Measurements from ENCODE around the gene WDR59.

GRCh38 chr16:74887084-74887483, 97.8 kb downstream of the WDR59 start:
- TF ChIP-seq, protein P1, sequence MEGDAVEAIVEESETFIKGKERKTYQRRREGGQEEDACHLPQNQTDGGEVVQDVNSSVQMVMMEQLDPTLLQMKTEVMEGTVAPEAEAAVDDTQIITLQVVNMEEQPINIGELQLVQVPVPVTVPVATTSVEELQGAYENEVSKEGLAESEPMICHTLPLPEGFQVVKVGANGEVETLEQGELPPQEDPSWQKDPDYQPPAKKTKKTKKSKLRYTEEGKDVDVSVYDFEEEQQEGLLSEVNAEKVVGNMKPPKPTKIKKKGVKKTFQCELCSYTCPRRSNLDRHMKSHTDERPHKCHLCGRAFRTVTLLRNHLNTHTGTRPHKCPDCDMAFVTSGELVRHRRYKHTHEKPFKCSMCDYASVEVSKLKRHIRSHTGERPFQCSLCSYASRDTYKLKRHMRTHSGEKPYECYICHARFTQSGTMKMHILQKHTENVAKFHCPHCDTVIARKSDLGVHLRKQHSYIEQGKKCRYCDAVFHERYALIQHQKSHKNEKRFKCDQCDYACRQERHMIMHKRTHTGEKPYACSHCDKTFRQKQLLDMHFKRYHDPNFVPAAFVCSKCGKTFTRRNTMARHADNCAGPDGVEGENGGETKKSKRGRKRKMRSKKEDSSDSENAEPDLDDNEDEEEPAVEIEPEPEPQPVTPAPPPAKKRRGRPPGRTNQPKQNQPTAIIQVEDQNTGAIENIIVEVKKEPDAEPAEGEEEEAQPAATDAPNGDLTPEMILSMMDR (IDR thresholded peaks at IDR 0.05; ENCODE audit: low read length) = no peak
- no peak for TF ChIP-seq EZH2 (optimal IDR thresholded peaks at IDR 0.05; ENCODE audit: low read depth, low read length)
- TF ChIP-seq EZH2phosphoT487 (IDR thresholded peaks at IDR 0.05; ENCODE audit: low read length) = no peak
